CD4-positive, alpha-beta T cell (primary cell): ENCODE measurements around the gene PARM1. TPM values are rescaled to one million over a fixed set of nuclear protein-coding genes. Genes with fewer than 3 reads are reported as not detected.

ENCODE experiments used
- ATAC-seq: fragments of 200-7000 bp; cut with Tn5 transposase; one replicate; pipeline ENCODE4 v1.10.0; 2022; ENCODE audit warnings: mild to moderate bottlenecking; ENCODE audit not compliant: poor library complexity
- CTCF ChIA-PET: fragments of 350-600 bp; sonication (Branson Sonifier 250); formaldehyde crosslinking; loops from one replicate; lab custom pipeline; 2021; ENCODE audit warnings: antibody characterized with exemption, inconsistent platforms; lab: Charles Lee
- POLR2A ChIA-PET: fragments of 350-600 bp; sonication (Branson Sonifier 250); formaldehyde crosslinking; loops from one replicate; lab custom pipeline; 2021; ENCODE audit warnings: antibody characterized with exemption, inconsistent platforms; lab: Charles Lee
- DNase-seq, 14 experiments: peaks; one replicate each; pipeline ENCODE4 v3.0.0-alpha.2; 2013 to 2020; ENCODE audit warnings: mixed read lengths in 2 of 14
- H3K27ac ChIP-seq, 2 donors: one replicate each; pipeline versions ENCODE4 v1.5.1 to v1.7.0; 2013; ENCODE audit warnings: low read length in 2 of 2, low read depth in 1 of 2, mild to moderate bottlenecking in 1 of 2
- H3K27me3 ChIP-seq, 2 experiments: 1 replicate in 1 of 2; 2 replicates in 1 of 2; pipeline versions ENCODE4 v1.6.1 to v1.7.0; 2013; ENCODE audit warnings: low read length in 2 of 2, control low read depth in 1 of 2, mild to moderate bottlenecking in 1 of 2, moderate library complexity in 1 of 2; ENCODE audit not compliant: insufficient read depth in 2 of 2, control insufficient read depth in 1 of 2
- H3K36me3 ChIP-seq: one replicate; pipeline ENCODE4 v1.6.1; 2013; ENCODE audit warnings: low read length, control low read depth; ENCODE audit not compliant: insufficient read depth
- H3K4me1 ChIP-seq: one replicate; pipeline ENCODE4 v1.6.1; 2013; ENCODE audit warnings: low read length, control low read depth; ENCODE audit not compliant: insufficient read depth
- H3K4me3 ChIP-seq: one replicate; pipeline ENCODE4 v1.5.1; 2013; ENCODE audit warnings: mild to moderate bottlenecking, low read length, moderate library complexity
- H3K9me3 ChIP-seq, 2 experiments: 1 replicate in 1 of 2; 2 replicates in 1 of 2; pipeline versions ENCODE4 v1.6.1 to v1.7.0; 2013; ENCODE audit warnings: low read length in 2 of 2, mild to moderate bottlenecking in 2 of 2, control low read depth in 1 of 2, moderate library complexity in 1 of 2; ENCODE audit not compliant: control insufficient read depth in 1 of 2, insufficient read depth in 1 of 2
- H3K27ac Mint-ChIP-seq: one replicate; pipeline ENCODE4 v1.8.0; 2020; ENCODE audit warnings: mixed read lengths
- H3K27me3 Mint-ChIP-seq: one replicate; pipeline ENCODE4 v1.8.0; 2021; ENCODE audit warnings: mixed read lengths
- H3K36me3 Mint-ChIP-seq: one replicate; pipeline ENCODE4 v1.8.0; 2021; ENCODE audit warnings: low read depth, mixed read lengths
- H3K4me1 Mint-ChIP-seq: one replicate; pipeline ENCODE4 v1.8.0; 2021; ENCODE audit warnings: low read depth, mixed read lengths
- H3K4me3 Mint-ChIP-seq: one replicate; pipeline ENCODE4 v1.8.0; 2020; ENCODE audit warnings: mild to moderate bottlenecking, mixed read lengths
- H3K9me3 Mint-ChIP-seq: one replicate; pipeline ENCODE4 v1.8.0; 2020; ENCODE audit warnings: mixed read lengths
- CTCF ChIP-seq: fragments of 200-600 bp; IDR thresholded peaks from one replicate; pipeline ENCODE4 v1.8.0; 2022; ENCODE audit warnings: antibody characterized with exemption, mild to moderate bottlenecking
- intact Hi-C, 2 experiments: fragments of 100-400 bp; cut with DNase I in 1 of 2; cut with micrococcal nuclease in 1 of 2; formaldehyde crosslinking; loops; one replicate each; pipeline versions ENCODE4 v1.15.1 to v1.9.0; 2023 to 2025; cut with DNase I, micrococcal nuclease
- total RNA-seq, 174 experiments: library from RNA in 2 of 174; stranded (reverse) in 2 of 174; gene quantifications; one replicate each; pipeline ENCODE4 v1.2.3 and lab custom pipeline; 2021 to 2026

PARM1 gene
- total RNA-seq, 2 experiments from 2014 or later = 0.05 to 0.06 TPM

GRCh38 chr4:75031775-75032174, 98.9 kb downstream of the PARM1 start:
- DNase-seq (no peak), ATAC-seq (no peak)
- H3K27me3 Mint-ChIP-seq = no peaks in the 10 kb centered on the region
- CTCF ChIA-PET = no interaction called here
- TF ChIP-seq CTCF = no peak
- no peak overlapping the region for H3K27ac Mint-ChIP-seq
- no peaks in the 10 kb centered on the region for H3K4me1 ChIP-seq
- peaks cover 0 to 2% of the 10 kb centered on the region in 2 experiments for H3K27me3 ChIP-seq
- POLR2A ChIA-PET = no interaction called here
- no peak overlapping the region for H3K4me3 Mint-ChIP-seq
- H3K27ac ChIP-seq = no peak overlapping the region
- no peak overlapping the region for H3K4me3 ChIP-seq
- no peaks in the 10 kb centered on the region for H3K4me1 Mint-ChIP-seq
- H3K9me3 ChIP-seq = no peaks in the 10 kb centered on the region
- intact Hi-C loops = no loop called here
- no peaks in the 10 kb centered on the region for H3K36me3 Mint-ChIP-seq
- H3K9me3 Mint-ChIP-seq = no peaks in the 10 kb centered on the region
- no peaks in the 10 kb centered on the region for H3K36me3 ChIP-seq

GRCh38 chr4:75034523-75034922, 101.6 kb downstream of the PARM1 start:
- CTCF ChIA-PET = no interaction called here
- peaks cover under 1% of the 10 kb centered on the region for H3K9me3 Mint-ChIP-seq
- Histone ChIP-seq H3K4me3 (no peak overlapping the region), H3K9me3 (peaks cover 0 to 3% of the 10 kb centered on the region in 2 experiments), H3K27me3 (no peaks in the 10 kb centered on the region), H3K27ac (no peak overlapping the region), H3K4me1 (no peaks in the 10 kb centered on the region), H3K36me3 (no peaks in the 10 kb centered on the region)
- no peak overlapping the region for H3K4me3 Mint-ChIP-seq
- no peaks in the 10 kb centered on the region for H3K36me3 Mint-ChIP-seq
- TF ChIP-seq CTCF = no peak
- H3K27ac Mint-ChIP-seq = no peak overlapping the region
- H3K27me3 Mint-ChIP-seq = no peaks in the 10 kb centered on the region
- POLR2A ChIA-PET = no interaction called here
- intact Hi-C loops = no loop called here
- DNase-seq = no peak
- no peaks in the 10 kb centered on the region for H3K4me1 Mint-ChIP-seq
- no peak for ATAC-seq

- no peak overlapping the region for H3K27ac ChIP-seq
- no peak for ATAC-seq
- no peaks in the 10 kb centered on the region for H3K27me3 Mint-ChIP-seq
- intact Hi-C loops = no loop called here
- no peak overlapping the region for H3K4me3 Mint-ChIP-seq
- no peak for TF ChIP-seq CTCF
- H3K27me3 ChIP-seq = no peaks in the 10 kb centered on the region
- peaks cover 5% of the 10 kb centered on the region for H3K9me3 Mint-ChIP-seq
- no peak overlapping the region for H3K27ac Mint-ChIP-seq
- POLR2A ChIA-PET = no interaction called here
- no peak for DNase-seq
- H3K4me1 Mint-ChIP-seq = no peaks in the 10 kb centered on the region
- CTCF ChIA-PET = no interaction called here
- H3K36me3 ChIP-seq = no peaks in the 10 kb centered on the region
- no peaks in the 10 kb centered on the region for H3K36me3 Mint-ChIP-seq
- H3K4me3 ChIP-seq = no peak overlapping the region
- H3K4me1 ChIP-seq = no peaks in the 10 kb centered on the region
- peaks cover 0 to 3% of the 10 kb centered on the region in 2 experiments for H3K9me3 ChIP-seq
Observed at GRCh38 chr4:75035321-75035720, 102.4 kb downstream of the PARM1 start.
